Measurements from ENCODE around the gene SCRT2.

GRCh38 chr20:673603-674001 is 2.0 kb downstream of the SCRT2 start:
- TF ChIP-seq CTCF (IDR thresholded peaks at IDR 0.05) = no peak
- no peak for TF ChIP-seq POLR2A (IDR thresholded peaks at IDR 0.05)

Measured in ovary (tissue), 3 donors.